Left ventricle myocardium inferior (tissue), 1 donor: ENCODE results near the gene CCDC107. TPM values are rescaled to one million over a fixed set of nuclear protein-coding genes. Genes with fewer than 3 reads are reported as not detected.

ENCODE experiments used
- DNase-seq: peaks from one replicate; pipeline ENCODE4 v3.0.0-alpha.2; 2020
- H3K27ac ChIP-seq: fragments of 200-600 bp; replicated peaks from 2 replicates; pipeline ENCODE4 v1.8.0; 2021
- H3K27me3 ChIP-seq: fragments of 200-600 bp; 2 replicates; pipeline ENCODE4 v1.8.0; 2021; ENCODE audit warnings: low read depth
- H3K36me3 ChIP-seq: fragments of 200-600 bp; 2 replicates; pipeline ENCODE4 v1.8.0; 2021
- H3K4me1 ChIP-seq: fragments of 200-600 bp; 2 replicates; pipeline ENCODE4 v1.8.0; 2021
- H3K4me3 ChIP-seq: fragments of 200-600 bp; 2 replicates; pipeline ENCODE4 v1.8.0; 2021; ENCODE audit warnings: mild to moderate bottlenecking, moderate library complexity
- H3K9me3 ChIP-seq: fragments of 200-600 bp; replicated peaks from 2 replicates; pipeline ENCODE4 v1.8.0; 2021
- intact Hi-C: fragments of 100-400 bp; cut with micrococcal nuclease; formaldehyde crosslinking; loops from one replicate; pipeline ENCODE4 v1.11.0; 2022
- total RNA-seq: library from RNA; stranded (reverse); fragmentation: NEBNext Ultra II Directional; extraction: Animal tissue kit (Norgen Biotek cat#: 25700); gene quantifications from one replicate; pipeline ENCODE4 v1.2.1, GENCODE V29; 2021
- TF ChIP-seq, protein P1 (sequence below): fragments of 200-600 bp; IDR thresholded peaks from 2 replicates; pipeline ENCODE4 v1.8.0; 2021; ENCODE audit warnings: antibody characterized with exemption, mild to moderate bottlenecking, borderline replicate concordance
- donor health status: DM: no; HTN: yes; CAD: no; lungs with severe emphysema.

CCDC107 gene
- total RNA-seq, 1 donor from 2014 or later = 44.3 TPM

DNA sequence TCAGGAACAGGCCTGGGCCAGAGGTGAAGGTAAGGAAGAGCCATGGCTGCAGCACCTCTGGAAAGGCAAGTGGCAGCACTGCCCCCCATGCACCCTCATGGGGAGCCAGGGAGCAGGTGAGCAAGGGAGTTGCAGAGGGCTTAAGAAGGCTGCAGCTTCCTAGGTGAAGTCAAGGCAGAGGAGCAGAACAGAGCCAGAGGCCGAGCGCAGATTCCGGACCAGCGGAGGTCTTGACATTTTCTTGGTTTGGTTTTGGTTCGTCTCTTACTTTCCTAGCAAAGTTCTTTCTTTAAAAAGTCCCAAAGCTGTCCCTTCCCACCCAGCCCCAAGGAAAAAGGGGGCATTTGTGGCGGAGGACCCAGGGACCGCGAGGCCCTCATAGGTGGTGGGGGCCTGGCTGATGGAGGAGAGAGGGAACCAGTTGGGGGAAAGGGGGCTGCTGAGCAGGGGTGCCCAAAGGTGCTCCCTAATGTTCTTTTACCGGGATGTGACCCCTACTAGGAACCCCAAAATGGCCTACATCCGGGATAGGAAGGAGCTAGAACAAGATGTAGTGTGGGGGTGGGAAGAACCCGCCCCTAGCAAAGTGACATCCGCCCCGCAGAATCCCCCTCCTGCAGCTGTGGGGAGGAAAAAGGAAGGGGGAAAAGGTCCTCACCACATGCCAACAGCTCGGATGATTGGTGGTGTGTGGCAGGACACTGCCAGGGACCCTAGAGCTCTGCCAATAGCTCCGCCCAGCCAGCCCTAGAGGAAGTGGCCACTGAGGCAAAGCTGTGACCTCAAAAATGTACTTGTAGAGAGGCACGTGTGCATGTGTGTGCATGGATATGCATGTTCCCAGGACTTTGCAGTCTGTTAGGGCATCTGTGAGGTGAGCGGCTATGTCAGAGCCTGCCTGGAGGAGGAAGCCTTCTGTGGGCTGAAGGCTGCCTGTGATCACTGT is 39.0 kb upstream of the CCDC107 start:
- Histone ChIP-seq H3K9me3 (no peaks in the 10 kb centered on the region), H3K27ac (no peak overlapping the region), H3K27me3 (peaks cover 25% of the 10 kb centered on the region), H3K4me1 (peaks cover 12% of the 10 kb centered on the region), H3K4me3 (no peak overlapping the region), H3K36me3 (no peaks in the 10 kb centered on the region)
- TF ChIP-seq, protein P1, sequence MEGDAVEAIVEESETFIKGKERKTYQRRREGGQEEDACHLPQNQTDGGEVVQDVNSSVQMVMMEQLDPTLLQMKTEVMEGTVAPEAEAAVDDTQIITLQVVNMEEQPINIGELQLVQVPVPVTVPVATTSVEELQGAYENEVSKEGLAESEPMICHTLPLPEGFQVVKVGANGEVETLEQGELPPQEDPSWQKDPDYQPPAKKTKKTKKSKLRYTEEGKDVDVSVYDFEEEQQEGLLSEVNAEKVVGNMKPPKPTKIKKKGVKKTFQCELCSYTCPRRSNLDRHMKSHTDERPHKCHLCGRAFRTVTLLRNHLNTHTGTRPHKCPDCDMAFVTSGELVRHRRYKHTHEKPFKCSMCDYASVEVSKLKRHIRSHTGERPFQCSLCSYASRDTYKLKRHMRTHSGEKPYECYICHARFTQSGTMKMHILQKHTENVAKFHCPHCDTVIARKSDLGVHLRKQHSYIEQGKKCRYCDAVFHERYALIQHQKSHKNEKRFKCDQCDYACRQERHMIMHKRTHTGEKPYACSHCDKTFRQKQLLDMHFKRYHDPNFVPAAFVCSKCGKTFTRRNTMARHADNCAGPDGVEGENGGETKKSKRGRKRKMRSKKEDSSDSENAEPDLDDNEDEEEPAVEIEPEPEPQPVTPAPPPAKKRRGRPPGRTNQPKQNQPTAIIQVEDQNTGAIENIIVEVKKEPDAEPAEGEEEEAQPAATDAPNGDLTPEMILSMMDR = no peak
- DNase-seq = no peak
- intact Hi-C loops = no loop called here

DNA sequence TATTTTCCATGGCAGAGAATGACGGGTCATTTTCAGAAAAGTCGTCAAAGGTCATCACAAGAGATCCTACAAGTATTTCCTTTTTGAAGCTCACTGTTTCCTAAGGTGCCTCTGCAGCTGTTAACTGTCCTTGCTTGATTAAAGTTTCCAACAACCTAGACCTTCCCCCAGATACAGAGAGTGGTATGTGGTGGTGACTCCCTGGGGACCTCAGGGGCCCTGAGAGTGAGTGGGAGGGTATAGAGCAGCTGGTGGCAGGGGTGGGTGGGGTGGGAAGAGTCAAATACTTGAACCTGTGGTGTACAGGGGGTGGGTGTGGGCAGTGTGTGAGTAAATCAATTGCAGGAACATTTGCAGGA is 38.3 kb upstream of the CCDC107 start:
- Histone ChIP-seq H3K9me3 (no peaks in the 10 kb centered on the region), H3K4me1 (peaks cover 12% of the 10 kb centered on the region), H3K27me3 (peaks cover 25% of the 10 kb centered on the region), H3K27ac (no peak overlapping the region), H3K4me3 (no peak overlapping the region), H3K36me3 (no peaks in the 10 kb centered on the region)
- DNase-seq = no peak
- intact Hi-C loops = no loop called here
- TF ChIP-seq, protein P1 = no peak

DNA sequence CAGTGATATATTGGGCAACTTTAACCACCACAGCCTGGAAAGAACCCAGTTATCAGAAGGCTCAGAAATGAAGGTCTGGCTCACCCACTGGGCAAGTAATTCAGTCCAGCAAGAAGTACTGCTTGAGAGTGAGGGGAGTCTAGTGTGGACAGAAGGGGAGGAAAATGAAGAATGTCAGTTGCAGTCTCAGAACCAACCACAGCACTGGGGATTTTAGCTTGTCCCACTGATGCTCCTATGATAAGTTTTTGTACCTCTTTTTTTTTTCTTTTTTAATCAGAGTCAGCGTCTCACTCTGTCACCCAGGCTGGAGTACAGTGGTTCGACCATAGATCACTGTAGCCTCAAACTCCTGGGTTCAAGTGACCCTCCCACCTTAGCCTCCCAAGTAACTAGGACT is 30.5 kb upstream of the CCDC107 start:
- intact Hi-C loops = no loop called here
- TF ChIP-seq, protein P1 = no peak
- no peaks in the 10 kb centered on the region for H3K27me3 ChIP-seq
- H3K4me3 ChIP-seq = no peak overlapping the region
- no peaks in the 10 kb centered on the region for H3K9me3 ChIP-seq
- H3K27ac ChIP-seq = no peak overlapping the region
- no peaks in the 10 kb centered on the region for H3K4me1 ChIP-seq
- DNase-seq = no peak
- H3K36me3 ChIP-seq = no peaks in the 10 kb centered on the region

DNA sequence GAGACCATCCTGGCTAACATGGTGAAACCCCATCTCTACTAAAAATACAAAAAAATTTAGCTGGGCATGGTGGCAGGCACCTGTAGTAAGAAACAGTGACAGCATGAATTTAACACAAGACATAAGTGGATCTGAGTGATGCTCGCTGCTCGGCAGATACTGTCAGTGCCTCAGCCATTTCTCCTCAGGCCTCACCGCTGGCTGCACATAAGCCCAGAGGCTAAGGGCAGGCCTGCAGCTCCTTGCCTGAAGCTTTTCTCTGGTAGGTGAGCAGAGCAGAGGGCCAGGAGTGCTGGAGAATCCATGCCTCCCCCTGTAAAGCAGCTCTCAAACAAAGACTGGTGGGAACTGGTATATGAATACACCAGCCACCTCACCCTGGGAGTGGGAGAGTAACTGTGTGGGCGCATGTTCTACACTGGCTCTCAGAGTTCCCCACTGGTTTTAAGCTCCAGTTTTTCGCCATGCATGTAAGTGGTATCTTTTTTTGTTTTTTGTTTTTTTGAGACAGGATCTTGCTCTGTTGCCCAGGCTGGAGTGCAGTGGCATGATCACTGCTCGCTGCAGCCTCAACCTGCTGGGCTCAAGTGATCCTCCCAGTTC is 29.6 kb upstream of the CCDC107 start:
- intact Hi-C loops = no loop called here

DNA sequence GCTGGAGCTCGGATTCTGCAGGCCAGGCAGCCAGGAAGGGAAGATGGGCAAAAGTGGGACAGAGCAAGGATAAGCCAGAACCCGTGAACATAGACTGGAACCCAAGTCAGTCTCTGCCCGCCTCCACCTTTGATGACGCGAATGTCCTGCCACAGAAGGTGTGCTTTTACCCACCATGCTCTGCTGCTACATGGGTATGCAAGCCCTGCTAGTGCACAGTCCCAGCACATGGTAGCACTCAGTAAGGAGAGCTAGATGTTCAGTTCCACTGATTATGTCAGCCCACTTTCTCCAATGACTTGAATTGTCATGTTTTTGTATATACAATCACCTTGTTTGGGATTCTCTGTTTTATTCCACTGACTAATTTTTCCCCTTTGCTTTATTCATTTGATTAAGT is 28.5 kb upstream of the CCDC107 start:
- H3K27me3 ChIP-seq = no peaks in the 10 kb centered on the region
- DNase-seq = no peak
- H3K4me3 ChIP-seq = no peak overlapping the region
- no peak overlapping the region for H3K27ac ChIP-seq
- intact Hi-C loops = no loop called here
- TF ChIP-seq, protein P1 = no peak
- H3K9me3 ChIP-seq = no peaks in the 10 kb centered on the region
- H3K4me1 ChIP-seq = no peaks in the 10 kb centered on the region
- no peaks in the 10 kb centered on the region for H3K36me3 ChIP-seq

More for the DNA sequence above, 29.6 kb upstream of the CCDC107 start:
- Histone ChIP-seq H3K4me3 (no peak overlapping the region), H3K27ac (no peak overlapping the region), H3K9me3 (no peaks in the 10 kb centered on the region), H3K36me3 (no peaks in the 10 kb centered on the region), H3K27me3 (no peaks in the 10 kb centered on the region), H3K4me1 (no peaks in the 10 kb centered on the region)
- TF ChIP-seq, protein P1 = no peak
- no peak for DNase-seq
